GM12875 (cell line): ENCODE measurements around the gene MRPL4.
"Not testable (repeated sequence)": the region's sequence is repeated elsewhere in the genome, so short reads cannot be mapped to it uniquely, and the experiment has no call there.

ENCODE experiments used
- H3K4me3 ChIP-seq: one replicate; pipeline ENCODE4 v1.5.1; 2011; ENCODE audit warnings: low read depth, low read length, control low read depth
- TF ChIP-seq, protein P1 (sequence below): IDR thresholded peaks from 2 replicates; pipeline ENCODE4 v1.5.1; 2011; ENCODE audit warnings: low read depth, mild to moderate bottlenecking, control low read depth, inconsistent platforms, low read length, moderate library complexity, borderline replicate concordance; ENCODE audit not compliant: insufficient read depth

The MRPL4 gene

DNA sequence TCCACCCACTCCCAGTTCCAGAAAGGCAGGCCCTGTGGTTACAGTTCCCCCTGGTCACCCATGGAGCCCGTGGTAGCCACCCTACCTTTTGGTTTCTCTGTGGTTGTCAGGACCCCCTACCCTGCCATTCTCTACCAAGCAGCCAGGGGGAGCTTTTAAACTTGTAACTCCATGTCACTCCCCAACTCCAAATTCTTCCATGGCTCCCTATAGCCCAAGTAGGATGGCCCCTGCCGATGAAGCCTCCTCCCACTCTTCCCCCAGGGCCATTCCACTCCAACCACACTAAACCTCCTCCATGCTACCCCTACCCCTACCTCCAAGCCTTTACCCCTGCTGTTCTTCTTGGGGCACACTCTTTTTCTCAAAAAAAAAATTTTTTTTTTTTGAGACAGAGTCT is 23.1 kb upstream of the MRPL4 start:
- H3K4me3 ChIP-seq = peak overlapping the region; percentile 8

DNA sequence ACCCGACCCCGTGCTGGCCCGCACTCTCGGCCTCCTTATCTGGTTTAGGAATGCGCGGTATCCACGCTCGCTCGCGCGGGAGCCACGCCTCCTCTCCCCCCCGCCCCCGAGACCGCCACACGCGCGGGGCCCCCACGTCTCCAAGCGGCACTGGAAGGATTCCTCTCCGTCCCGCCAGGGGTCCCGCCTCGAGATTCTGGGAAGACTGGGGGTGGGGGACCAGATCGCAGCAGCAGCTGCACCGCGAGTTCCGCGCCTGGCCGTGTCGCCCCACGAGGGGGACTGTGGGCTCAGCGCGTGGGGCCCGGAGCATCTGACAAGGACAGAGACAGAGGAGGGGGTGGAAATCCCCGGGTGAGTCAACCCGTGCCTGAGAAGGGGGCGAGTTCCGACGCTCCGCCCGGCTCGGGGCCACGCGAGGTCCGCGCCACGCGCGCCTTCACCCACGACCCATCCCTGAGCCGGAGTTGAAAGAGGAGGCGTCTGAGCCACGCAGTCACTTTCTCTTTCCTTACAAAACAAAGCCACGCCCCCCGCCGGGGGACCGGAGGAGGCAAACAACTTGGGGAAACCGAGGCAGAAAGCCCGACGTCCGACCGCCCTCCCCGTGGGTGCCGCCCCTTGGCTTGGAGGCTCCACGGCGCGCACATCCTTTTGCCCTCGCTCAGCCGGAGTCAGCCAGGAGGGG is 21.7 kb upstream of the MRPL4 start:
- peak overlapping the region; percentile 98 for H3K4me3 ChIP-seq
- TF ChIP-seq, protein P1, sequence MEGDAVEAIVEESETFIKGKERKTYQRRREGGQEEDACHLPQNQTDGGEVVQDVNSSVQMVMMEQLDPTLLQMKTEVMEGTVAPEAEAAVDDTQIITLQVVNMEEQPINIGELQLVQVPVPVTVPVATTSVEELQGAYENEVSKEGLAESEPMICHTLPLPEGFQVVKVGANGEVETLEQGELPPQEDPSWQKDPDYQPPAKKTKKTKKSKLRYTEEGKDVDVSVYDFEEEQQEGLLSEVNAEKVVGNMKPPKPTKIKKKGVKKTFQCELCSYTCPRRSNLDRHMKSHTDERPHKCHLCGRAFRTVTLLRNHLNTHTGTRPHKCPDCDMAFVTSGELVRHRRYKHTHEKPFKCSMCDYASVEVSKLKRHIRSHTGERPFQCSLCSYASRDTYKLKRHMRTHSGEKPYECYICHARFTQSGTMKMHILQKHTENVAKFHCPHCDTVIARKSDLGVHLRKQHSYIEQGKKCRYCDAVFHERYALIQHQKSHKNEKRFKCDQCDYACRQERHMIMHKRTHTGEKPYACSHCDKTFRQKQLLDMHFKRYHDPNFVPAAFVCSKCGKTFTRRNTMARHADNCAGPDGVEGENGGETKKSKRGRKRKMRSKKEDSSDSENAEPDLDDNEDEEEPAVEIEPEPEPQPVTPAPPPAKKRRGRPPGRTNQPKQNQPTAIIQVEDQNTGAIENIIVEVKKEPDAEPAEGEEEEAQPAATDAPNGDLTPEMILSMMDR = no peak

More for the DNA sequence above, 23.1 kb upstream of the MRPL4 start:
- TF ChIP-seq, protein P1 = peak; percentile 68

DNA sequence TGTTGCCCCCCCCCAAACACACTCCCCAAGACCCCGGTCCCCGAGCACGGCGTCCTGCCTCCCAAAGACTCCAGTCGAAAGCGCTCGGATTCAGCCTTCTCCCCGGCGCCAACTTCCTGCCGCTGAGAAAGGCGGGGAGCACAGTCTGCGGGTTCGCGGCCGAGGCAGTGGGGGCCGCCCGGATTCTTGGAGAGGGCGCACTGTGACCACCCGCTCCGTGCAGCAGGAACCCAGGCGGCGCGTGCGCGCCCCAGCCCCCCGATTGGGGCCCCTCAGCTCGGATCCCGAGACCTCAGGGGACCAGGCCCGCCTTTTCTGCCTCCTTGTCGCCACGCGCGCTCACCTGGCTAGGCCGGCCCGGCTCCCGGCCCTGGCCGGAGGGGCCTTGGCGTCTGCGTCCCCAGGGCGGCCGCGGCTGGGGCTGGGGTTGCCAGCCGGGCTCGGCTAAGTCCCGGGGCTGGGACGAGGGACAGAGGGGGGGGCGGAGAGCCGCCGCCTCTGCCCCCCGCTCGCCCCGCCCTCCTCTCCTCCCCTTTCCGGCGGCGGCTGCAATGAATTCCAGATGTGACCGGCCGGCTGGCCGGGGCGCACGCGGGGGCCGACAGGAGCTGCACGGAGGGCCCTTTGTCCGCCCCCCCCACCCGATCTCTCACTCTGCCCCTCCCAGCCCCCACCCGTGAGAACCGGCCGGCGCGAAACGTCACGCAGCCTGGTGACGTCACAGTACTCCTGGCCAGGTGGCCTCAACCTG is 21.0 kb upstream of the MRPL4 start, which contains the start of gene S1PR2:
TSS of gene S1PR2 (minus strand) at position 471 of the 751 bp plus-strand sequence. CDS start 6,426 bp downstream, outside the sequence.
- TF ChIP-seq, protein P1 = no peak
- peak within 1 kb of the TSS; percentile 98 for H3K4me3 ChIP-seq

DNA sequence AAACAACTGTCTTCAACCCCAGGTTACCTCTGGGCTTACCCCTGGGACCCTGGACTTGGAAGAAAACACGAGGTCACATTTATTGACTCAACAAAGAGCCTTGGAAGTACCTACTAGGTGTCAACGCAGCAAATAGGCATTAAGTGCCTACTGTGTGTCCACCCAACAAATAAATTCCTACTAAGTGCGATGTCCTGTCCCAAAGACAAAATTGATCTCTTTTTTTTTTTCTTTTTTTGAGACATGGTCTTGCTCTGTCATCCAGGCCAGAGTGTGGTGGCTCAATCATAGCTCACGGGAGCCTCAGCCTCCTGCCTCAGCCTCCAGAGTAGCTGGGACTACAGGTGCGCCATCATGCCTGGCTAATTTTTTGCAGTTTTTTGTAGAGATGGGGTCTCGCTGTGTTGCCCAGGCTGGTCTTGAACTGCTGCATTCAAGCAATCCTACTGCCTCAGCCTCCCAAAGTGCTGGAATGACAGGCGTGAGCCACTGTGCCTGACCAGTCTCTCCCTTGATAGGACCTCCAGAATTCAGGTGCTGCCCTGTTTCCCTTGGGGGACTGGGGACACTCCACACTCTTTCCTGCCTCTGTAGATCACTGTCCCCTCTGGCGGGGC is 20.3 kb upstream of the MRPL4 start:
- peak overlapping the region; percentile 98 for H3K4me3 ChIP-seq
- TF ChIP-seq, protein P1 = no peak

DNA sequence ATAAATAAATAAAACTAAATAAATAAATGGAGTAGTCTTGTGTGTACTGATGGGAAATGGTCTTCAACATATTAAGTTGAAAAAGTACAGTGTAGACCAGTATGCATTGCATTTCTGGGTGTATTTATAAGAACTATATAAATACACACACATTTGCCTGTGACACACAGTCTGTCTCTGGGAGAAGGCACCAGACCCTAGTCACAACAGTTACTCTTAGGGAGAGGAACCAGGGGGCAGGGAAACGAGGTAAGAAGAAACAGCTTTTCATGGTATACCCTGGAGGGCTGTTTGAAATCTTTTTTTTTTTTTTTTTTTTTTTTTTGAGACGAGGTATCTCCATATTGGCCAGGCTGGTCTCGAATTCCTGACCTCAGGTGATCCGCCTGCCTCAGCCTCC is 18.1 kb upstream of the MRPL4 start:
- H3K4me3 ChIP-seq = no peak overlapping the region
- TF ChIP-seq, protein P1 = no peak

DNA sequence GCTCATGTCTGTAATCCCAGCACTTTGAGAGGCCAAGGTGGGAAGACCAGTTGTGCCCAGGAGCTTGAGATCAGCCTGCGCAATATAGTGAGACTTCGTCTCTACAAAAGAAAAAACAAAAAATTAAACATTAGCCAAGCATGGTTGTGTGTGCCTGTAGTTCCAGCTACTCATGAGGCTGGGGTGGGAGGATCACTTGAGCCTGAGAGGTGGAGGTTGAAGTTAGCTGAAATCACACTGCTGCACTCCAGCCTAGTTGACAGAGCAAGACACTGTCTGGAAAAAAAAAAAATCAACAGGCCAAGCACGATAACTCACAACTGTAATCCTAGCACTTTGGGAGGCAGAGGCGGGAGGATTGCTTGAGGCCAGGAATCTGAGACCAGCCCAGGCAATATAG is 17.0 kb upstream of the MRPL4 start:
- H3K4me3 ChIP-seq = no peak overlapping the region
- TF ChIP-seq, protein P1 = no peak

DNA sequence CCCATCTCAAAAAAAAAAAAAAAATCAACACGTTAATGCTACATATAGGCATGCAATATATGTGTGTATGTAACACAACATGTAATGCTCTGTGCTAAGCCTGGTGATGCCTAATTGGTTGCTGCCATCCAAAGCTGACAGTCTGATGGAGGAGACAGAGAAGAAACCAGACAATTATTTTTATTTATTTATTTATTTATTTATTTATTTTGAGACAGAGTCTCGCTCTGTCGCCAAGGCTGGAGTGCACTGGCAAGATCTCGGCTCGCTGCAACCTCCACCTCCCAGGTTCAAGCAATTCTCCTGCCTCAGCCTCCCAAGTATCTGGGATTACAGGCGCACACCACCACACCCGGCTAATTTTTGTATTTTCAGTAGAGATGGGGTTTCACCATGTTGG is 16.6 kb upstream of the MRPL4 start:
- not testable (repeated sequence) for H3K4me3 ChIP-seq
